Measurements from ENCODE around the gene ILRUN.

DNA sequence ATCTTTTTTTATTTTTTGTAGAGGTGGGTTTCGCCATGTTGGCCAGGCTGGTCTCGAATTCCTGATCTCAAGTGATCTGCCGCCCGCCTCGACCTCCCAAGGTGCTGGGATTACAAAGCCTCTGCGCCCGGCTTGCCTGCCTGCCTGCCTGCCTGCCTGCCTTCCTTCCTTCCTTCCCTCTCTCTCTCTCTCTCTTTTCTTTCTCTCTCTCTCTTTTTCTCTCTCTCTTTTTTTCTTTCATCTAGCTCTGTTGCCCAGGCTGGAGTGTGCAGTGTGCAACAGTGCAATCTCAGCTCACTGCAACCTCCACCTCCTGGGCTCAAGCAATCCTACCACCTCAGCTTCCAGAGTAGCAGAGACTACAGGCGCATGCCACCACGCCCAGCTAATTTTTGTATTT is 4.6 kb upstream of the ILRUN start:
- TF ChIP-seq, protein P1, sequence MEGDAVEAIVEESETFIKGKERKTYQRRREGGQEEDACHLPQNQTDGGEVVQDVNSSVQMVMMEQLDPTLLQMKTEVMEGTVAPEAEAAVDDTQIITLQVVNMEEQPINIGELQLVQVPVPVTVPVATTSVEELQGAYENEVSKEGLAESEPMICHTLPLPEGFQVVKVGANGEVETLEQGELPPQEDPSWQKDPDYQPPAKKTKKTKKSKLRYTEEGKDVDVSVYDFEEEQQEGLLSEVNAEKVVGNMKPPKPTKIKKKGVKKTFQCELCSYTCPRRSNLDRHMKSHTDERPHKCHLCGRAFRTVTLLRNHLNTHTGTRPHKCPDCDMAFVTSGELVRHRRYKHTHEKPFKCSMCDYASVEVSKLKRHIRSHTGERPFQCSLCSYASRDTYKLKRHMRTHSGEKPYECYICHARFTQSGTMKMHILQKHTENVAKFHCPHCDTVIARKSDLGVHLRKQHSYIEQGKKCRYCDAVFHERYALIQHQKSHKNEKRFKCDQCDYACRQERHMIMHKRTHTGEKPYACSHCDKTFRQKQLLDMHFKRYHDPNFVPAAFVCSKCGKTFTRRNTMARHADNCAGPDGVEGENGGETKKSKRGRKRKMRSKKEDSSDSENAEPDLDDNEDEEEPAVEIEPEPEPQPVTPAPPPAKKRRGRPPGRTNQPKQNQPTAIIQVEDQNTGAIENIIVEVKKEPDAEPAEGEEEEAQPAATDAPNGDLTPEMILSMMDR (IDR thresholded peaks at IDR 0.05), result no peak
- TF ChIP-seq POLR2A (IDR thresholded peaks at IDR 0.05), result no peak

Data from adrenal gland (tissue), 5 donors.